ENCODE data around the gene PTPRN2.

DNA sequence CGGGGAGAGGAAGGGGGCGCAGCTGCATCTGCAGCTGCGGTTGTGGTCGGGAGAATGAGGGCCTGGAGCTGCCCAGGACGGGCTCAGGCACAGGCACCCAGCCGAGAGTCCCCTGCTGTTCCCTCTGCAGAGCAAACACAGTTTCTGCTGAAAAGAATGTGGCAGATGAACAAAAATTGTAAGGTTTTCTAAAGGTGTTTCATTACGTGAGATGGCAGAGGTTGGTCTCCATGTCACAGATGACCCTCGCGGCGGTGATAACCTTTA is 794.6 kb downstream of the PTPRN2 start:
- TF ChIP-seq, protein P1, sequence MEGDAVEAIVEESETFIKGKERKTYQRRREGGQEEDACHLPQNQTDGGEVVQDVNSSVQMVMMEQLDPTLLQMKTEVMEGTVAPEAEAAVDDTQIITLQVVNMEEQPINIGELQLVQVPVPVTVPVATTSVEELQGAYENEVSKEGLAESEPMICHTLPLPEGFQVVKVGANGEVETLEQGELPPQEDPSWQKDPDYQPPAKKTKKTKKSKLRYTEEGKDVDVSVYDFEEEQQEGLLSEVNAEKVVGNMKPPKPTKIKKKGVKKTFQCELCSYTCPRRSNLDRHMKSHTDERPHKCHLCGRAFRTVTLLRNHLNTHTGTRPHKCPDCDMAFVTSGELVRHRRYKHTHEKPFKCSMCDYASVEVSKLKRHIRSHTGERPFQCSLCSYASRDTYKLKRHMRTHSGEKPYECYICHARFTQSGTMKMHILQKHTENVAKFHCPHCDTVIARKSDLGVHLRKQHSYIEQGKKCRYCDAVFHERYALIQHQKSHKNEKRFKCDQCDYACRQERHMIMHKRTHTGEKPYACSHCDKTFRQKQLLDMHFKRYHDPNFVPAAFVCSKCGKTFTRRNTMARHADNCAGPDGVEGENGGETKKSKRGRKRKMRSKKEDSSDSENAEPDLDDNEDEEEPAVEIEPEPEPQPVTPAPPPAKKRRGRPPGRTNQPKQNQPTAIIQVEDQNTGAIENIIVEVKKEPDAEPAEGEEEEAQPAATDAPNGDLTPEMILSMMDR (conservative IDR thresholded peaks at IDR 0.05; ENCODE audit: low read length) = no peak
- TF ChIP-seq EZH2phosphoT487 (IDR thresholded peaks at IDR 0.05; ENCODE audit: borderline replicate concordance, low read depth, low read length) = no peak

Data from OCI-LY7 (cell line).